Caco-2 (cell line): ENCODE results near the gene FNDC5. TPM values are rescaled to one million over a fixed set of nuclear protein-coding genes. Genes with fewer than 3 reads are reported as not detected.

Experiments
- BruUV-seq: library from RNA; stranded (reverse); fragments of 400-500 nt; replicated peaks from 2 replicates; lab custom pipeline; 2021; lab: Mats Ljungman, UMichigan
- CTCF ChIA-PET: fragments of 300-600 bp; sonication (Branson Sonifier 250); formaldehyde crosslinking; loops from one replicate; lab custom pipeline; 2022; ENCODE audit warnings: antibody characterized with exemption; lab: Charles Lee
- POLR2A ChIA-PET: fragments of 300-600 bp; sonication (Branson Sonifier 250); formaldehyde crosslinking; loops from one replicate; lab custom pipeline; 2022; ENCODE audit warnings: antibody characterized with exemption; lab: Charles Lee
- DNase-seq, 2 experiments: peaks; one replicate each; pipeline versions ENCODE4 v3.0.0 to v3.0.0-alpha.2; 2020 to 2022
- H3K27me3 ChIP-seq: replicated peaks from 2 replicates; pipeline ENCODE4 v1.6.0; 2011; ENCODE audit warnings: low read length; ENCODE audit not compliant: control insufficient read depth, insufficient read depth
- H3K36me3 ChIP-seq: 2 replicates; pipeline ENCODE4 v1.5.1; 2011; ENCODE audit warnings: low read length; ENCODE audit not compliant: control insufficient read depth, insufficient read depth
- H3K4me1 ChIP-seq: fragments of 250-450 bp; sonication (Bioruptor Pico); 2 replicates; pipeline ENCODE4 v1.5.1; 2020; ENCODE audit warnings: mild to moderate bottlenecking
- H3K4me3 ChIP-seq: 2 replicates; pipeline ENCODE4 v1.5.1; 2011; ENCODE audit warnings: low read depth, mild to moderate bottlenecking, control low read depth, low read length
- H3K9me3 ChIP-seq: fragments of 250-450 bp; sonication (Bioruptor Pico); 2 replicates; pipeline ENCODE4 v1.5.1; 2020; ENCODE audit warnings: mild to moderate bottlenecking, moderate library complexity
- H3K27ac Mint-ChIP-seq: one replicate; pipeline ENCODE4 v1.8.0; 2022; ENCODE audit warnings: mixed read lengths; ENCODE audit not compliant: unreplicated experiment
- H3K27me3 Mint-ChIP-seq: one replicate; pipeline ENCODE4 v1.8.0; 2022; ENCODE audit warnings: mixed read lengths; ENCODE audit not compliant: insufficient read depth, unreplicated experiment
- H3K36me3 Mint-ChIP-seq: one replicate; pipeline ENCODE4 v1.8.0; 2022; ENCODE audit warnings: mild to moderate bottlenecking, mixed read lengths; ENCODE audit not compliant: insufficient read depth, unreplicated experiment
- H3K4me1 Mint-ChIP-seq: one replicate; pipeline ENCODE4 v1.8.0; 2022; ENCODE audit warnings: low read depth, mixed read lengths; ENCODE audit not compliant: unreplicated experiment
- H3K4me3 Mint-ChIP-seq: one replicate; pipeline ENCODE4 v1.8.0; 2022; ENCODE audit warnings: mild to moderate bottlenecking, moderate library complexity, mixed read lengths; ENCODE audit not compliant: unreplicated experiment
- H3K9me3 Mint-ChIP-seq: one replicate; pipeline ENCODE4 v1.8.0; 2022; ENCODE audit warnings: mixed read lengths; ENCODE audit not compliant: unreplicated experiment
- intact Hi-C: fragments of 100-400 bp; cut with micrococcal nuclease; formaldehyde crosslinking; loops from one replicate; pipeline ENCODE4 v1.10.0; 2022; ENCODE audit not compliant: unreplicated experiment
- total RNA-seq: library from RNA; stranded (reverse); gene quantifications from 2 replicates; pipeline ENCODE4 v1.2.3, GENCODE V29; 2022
- TF ChIP-seq, protein P1 (sequence below), 2 experiments: fragments of 200-600 bp in 1 of 2; IDR thresholded peaks; 1 replicate in 1 of 2; 2 replicates in 1 of 2; pipeline versions ENCODE4 v1.5.1 to v1.8.0; 2011 to 2022; ENCODE audit warnings: antibody characterized with exemption in 1 of 2, control low read depth in 1 of 2, inconsistent platforms in 1 of 2, low read depth in 1 of 2, low read length in 1 of 2, mild to moderate bottlenecking in 1 of 2, moderate library complexity in 1 of 2; ENCODE audit not compliant: insufficient read depth in 1 of 2, severe bottlenecking in 1 of 2, unreplicated experiment in 1 of 2

The FNDC5 gene
- total RNA-seq, 1 experiment from 2014 or later, result 1.1 TPM

DNA sequence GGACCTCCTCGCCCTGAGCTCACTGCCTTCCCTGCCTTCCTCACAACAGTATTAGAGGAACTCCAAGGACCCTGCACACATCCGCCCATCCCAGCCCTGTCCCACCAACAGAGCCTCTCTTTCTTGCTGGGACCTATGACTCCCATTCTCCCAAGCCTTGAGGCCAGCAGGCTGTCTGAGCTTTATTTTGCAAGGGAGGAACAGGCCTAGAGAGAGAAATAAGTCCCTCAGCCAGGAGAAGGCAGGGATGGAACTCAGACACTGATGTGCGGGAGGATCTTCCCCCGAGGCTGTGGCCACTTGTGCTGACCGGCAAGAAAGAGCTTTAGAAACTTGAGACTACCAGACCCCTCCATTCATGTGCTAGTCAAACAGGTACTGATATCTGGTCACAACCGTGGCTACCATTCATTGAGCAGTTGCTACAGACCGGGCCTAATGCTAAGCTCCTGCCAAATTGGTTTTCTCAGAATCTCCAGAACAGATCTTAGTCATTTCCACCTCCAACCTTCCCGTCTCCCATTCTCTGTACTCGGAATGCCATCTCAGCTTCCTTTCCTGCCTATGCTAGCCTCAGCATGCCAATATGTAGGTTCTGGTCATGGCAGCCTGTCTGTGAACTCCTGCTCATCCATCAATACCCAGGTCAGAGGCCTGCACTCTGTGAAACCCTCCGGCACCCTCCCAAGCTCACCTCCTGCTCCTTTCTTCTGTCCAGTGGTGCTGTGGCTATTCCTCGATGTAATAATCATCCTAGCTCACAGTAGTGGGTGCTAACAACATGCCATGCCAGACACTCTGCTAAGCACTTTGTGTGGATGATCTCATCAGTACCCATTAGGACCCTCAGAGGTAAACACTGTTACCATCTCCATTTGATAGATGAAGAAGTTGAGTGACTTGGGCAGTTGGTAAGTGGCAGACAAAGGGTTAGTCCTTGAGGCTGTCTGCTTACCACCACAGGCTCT is 26.7 kb upstream of the FNDC5 start:
- Mint-ChIP-seq H3K9me3 (no peaks in the 10 kb centered on the region), H3K27ac (no peak overlapping the region), H3K4me3 (no peak overlapping the region), H3K27me3 (no peaks in the 10 kb centered on the region), H3K36me3 (peaks cover 6% of the 10 kb centered on the region), H3K4me1 (peaks cover 4% of the 10 kb centered on the region)
- Histone ChIP-seq H3K4me1 (no peaks in the 10 kb centered on the region), H3K9me3 (no peaks in the 10 kb centered on the region), H3K36me3 (no peaks in the 10 kb centered on the region), H3K27me3 (no peaks in the 10 kb centered on the region), H3K4me3 (no peak overlapping the region)
- BruUV-seq, result no TSS peak
- intact Hi-C loops, result no loop called here
- ChIA-PET CTCF (interaction anchor here (0.9 kb wide), 1 partner anchor 10 kb away, joined by 3 read pairs; no protein-coding TSS in a partner anchor), POLR2A (no interaction called here)
- TF ChIP-seq, protein P1, sequence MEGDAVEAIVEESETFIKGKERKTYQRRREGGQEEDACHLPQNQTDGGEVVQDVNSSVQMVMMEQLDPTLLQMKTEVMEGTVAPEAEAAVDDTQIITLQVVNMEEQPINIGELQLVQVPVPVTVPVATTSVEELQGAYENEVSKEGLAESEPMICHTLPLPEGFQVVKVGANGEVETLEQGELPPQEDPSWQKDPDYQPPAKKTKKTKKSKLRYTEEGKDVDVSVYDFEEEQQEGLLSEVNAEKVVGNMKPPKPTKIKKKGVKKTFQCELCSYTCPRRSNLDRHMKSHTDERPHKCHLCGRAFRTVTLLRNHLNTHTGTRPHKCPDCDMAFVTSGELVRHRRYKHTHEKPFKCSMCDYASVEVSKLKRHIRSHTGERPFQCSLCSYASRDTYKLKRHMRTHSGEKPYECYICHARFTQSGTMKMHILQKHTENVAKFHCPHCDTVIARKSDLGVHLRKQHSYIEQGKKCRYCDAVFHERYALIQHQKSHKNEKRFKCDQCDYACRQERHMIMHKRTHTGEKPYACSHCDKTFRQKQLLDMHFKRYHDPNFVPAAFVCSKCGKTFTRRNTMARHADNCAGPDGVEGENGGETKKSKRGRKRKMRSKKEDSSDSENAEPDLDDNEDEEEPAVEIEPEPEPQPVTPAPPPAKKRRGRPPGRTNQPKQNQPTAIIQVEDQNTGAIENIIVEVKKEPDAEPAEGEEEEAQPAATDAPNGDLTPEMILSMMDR (IDR thresholded peaks at IDR 0.05; ENCODE audit: insufficient read depth in 1 of 2, low read depth in 1 of 2, low read length in 1 of 2, severe bottlenecking in 1 of 2, unreplicated experiment in 1 of 2), result no peak
- DNase-seq, result no peak

DNA sequence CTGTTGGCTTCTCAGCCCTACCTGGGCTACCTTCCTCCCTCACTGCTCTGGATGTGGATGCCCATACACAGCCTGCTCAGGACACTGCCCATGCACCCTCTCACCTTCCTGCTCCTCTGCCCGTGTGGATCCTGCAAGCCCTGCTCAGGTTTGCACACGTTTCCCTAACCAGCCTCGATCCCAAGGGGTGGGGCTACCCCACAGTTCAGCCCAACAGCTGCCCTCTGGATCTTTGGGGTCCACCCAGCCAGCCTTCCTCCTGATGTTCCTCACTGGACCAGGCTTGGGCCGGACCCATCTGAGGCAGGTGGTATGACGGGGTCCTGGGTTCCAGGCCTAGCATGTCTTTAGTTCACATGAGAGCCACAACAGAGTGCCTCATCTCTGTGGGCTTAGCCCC is 25.7 kb upstream of the FNDC5 start:
- Histone ChIP-seq H3K4me1 (no peaks in the 10 kb centered on the region), H3K4me3 (no peak overlapping the region), H3K27me3 (no peaks in the 10 kb centered on the region), H3K9me3 (no peaks in the 10 kb centered on the region), H3K36me3 (no peaks in the 10 kb centered on the region)
- BruUV-seq, result no TSS peak
- Mint-ChIP-seq H3K4me1 (peaks cover 8% of the 10 kb centered on the region), H3K4me3 (no peak overlapping the region), H3K36me3 (peaks cover 6% of the 10 kb centered on the region), H3K9me3 (no peaks in the 10 kb centered on the region), H3K27me3 (no peaks in the 10 kb centered on the region), H3K27ac (no peak overlapping the region)
- TF ChIP-seq, protein P1 (IDR thresholded peaks at IDR 0.05; ENCODE audit: insufficient read depth in 1 of 2, low read depth in 1 of 2, low read length in 1 of 2, severe bottlenecking in 1 of 2, unreplicated experiment in 1 of 2), result no peak
- intact Hi-C loops, result no loop called here
- ChIA-PET POLR2A (no interaction called here), CTCF (no interaction called here)
- no peak for DNase-seq

DNA sequence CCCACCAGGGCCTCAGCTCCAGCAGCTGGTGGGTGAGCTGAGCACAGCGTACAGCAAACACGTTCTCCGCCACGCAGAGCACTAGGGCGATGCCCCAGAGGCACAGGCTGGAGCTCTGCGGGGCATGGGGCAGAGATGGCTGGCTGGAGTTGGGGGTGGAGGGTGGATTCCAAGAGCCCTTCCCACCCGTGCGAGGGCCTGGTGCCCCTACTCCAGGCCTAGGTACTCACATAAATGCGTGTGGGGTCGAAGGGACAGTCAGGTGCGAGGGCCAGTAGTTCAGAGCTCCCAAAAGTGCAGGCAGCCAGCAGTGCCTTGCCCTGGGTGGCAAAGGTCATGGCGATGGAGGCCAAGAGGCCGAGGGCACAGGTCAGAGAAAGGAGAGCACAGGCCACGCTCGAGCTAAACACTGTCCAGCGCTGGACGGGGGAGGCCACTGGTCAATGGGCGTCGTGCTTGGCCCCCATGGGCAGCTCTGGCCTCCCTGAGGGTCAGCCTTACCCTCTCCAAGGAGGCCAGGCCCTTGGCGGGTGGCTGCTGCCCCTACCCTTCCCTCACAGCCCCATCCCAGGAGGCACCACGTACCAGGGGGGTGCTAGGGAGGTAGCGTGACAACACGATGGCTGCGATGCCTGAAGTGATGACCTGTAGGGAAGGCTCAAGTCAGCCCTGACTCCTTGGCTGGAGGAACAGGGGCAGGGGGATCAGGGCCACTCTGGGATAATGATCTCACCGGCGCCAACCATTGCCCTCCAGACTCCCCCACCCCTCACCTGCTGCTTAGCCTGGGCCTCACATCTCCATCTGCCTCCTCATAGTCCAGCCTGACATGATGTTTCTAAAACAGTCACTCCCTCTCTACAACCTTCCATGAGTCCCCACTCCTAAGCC is 24.9 kb upstream of the FNDC5 start:
- POLR2A ChIA-PET, result no interaction called here
- no TSS peak for BruUV-seq
- TF ChIP-seq, protein P1 (IDR thresholded peaks at IDR 0.05; ENCODE audit: insufficient read depth in 1 of 2, low read depth in 1 of 2, low read length in 1 of 2, severe bottlenecking in 1 of 2, unreplicated experiment in 1 of 2), result no peak
- H3K9me3 ChIP-seq, result no peaks in the 10 kb centered on the region
- no peaks in the 10 kb centered on the region for H3K27me3 Mint-ChIP-seq
- peaks cover 6% of the 10 kb centered on the region for H3K36me3 Mint-ChIP-seq
- H3K4me3 ChIP-seq, result no peak overlapping the region
- H3K27ac Mint-ChIP-seq, result no peak overlapping the region
- peaks cover 8% of the 10 kb centered on the region for H3K4me1 Mint-ChIP-seq
- H3K9me3 Mint-ChIP-seq, result no peaks in the 10 kb centered on the region
- H3K4me3 Mint-ChIP-seq, result no peak overlapping the region
- no peak for DNase-seq
- intact Hi-C loops, result no loop called here
- H3K36me3 ChIP-seq, result no peaks in the 10 kb centered on the region
- CTCF ChIA-PET, result interaction anchor here (0.6 kb wide), 1 partner anchor 183 kb away, joined by 3 read pairs; no protein-coding TSS in a partner anchor
- H3K4me1 ChIP-seq, result no peaks in the 10 kb centered on the region
- H3K27me3 ChIP-seq, result no peaks in the 10 kb centered on the region
